Stimulated activated CD8-positive, alpha-beta memory T cell treated with anti-CD3 and anti-CD28 coated beads, Interleukin-15, amount 100 ng/mL, for 48 hours (primary cell): ENCODE results near the gene TRIM24.
"Not testable (repeated sequence)": the region's sequence is repeated elsewhere in the genome, so short reads cannot be mapped to it uniquely, and the experiment has no call there.

Source experiments
- DNase-seq, 2 donors: peaks; one replicate each; pipeline ENCODE4 v3.0.0-alpha.2; 2020; ENCODE audit warnings: low read depth in 2 of 2

The TRIM24 gene

GRCh38 chr7:138493535-138493934 is 33.5 kb downstream of the TRIM24 start:
- DNase-seq, result no peak

- no peak for DNase-seq
Measured at GRCh38 chr7:138495485-138495884, 35.4 kb downstream of the TRIM24 start.

GRCh38 chr7:138499340-138499739 is 39.3 kb downstream of the TRIM24 start:
- no peak for DNase-seq

GRCh38 chr7:138500303-138500702 is 40.2 kb downstream of the TRIM24 start:
- not testable (repeated sequence) for DNase-seq

GRCh38 chr7:138500892-138501291 is 40.8 kb downstream of the TRIM24 start:
- DNase-seq, result no peak

- DNase-seq, result no peak
Measured at GRCh38 chr7:138502023-138502767, 42.1 kb downstream of the TRIM24 start.

GRCh38 chr7:138505361-138505873 is 45.4 kb downstream of the TRIM24 start:
- no peak for DNase-seq

GRCh38 chr7:138506764-138507163 is 46.7 kb downstream of the TRIM24 start:
- DNase-seq, result no peak

- DNase-seq, result no peak
Measured at GRCh38 chr7:138510003-138510402, 49.9 kb downstream of the TRIM24 start.

- no peak for DNase-seq
Measured at GRCh38 chr7:138512092-138512858, 52.2 kb downstream of the TRIM24 start.

GRCh38 chr7:138512885-138513284 is 52.8 kb downstream of the TRIM24 start:
- no peak for DNase-seq

- DNase-seq, result no peak
Measured at GRCh38 chr7:138513344-138513871, 53.3 kb downstream of the TRIM24 start.

- DNase-seq, result no peak
Measured at GRCh38 chr7:138514044-138514443, 54.0 kb downstream of the TRIM24 start.

GRCh38 chr7:138515001-138515528 is 55.0 kb downstream of the TRIM24 start:
- no peak for DNase-seq

GRCh38 chr7:138519061-138519798 is 59.2 kb downstream of the TRIM24 start:
- no peak for DNase-seq

GRCh38 chr7:138520742-138521141 is 60.7 kb downstream of the TRIM24 start:
- no peak for DNase-seq

- DNase-seq, result no peak
Measured at GRCh38 chr7:138521837-138522461, 61.9 kb downstream of the TRIM24 start.

GRCh38 chr7:138524259-138524658 is 64.2 kb downstream of the TRIM24 start:
- no peak for DNase-seq

- no peak for DNase-seq
Measured at GRCh38 chr7:138525757-138526156, 65.7 kb downstream of the TRIM24 start.

- DNase-seq, result no peak
Measured at GRCh38 chr7:138527746-138528223, 67.7 kb downstream of the TRIM24 start.

- DNase-seq, result not testable (repeated sequence)
Measured at GRCh38 chr7:138536833-138537232, 76.8 kb downstream of the TRIM24 start.
